DOHH2 (cell line): ENCODE measurements around the gene SPAG16.

Experiments used
- EZH2phosphoT487 ChIP-seq: fragments of 200-600 bp; sonication (generic); IDR thresholded peaks from 2 replicates; pipeline ENCODE4 v1.6.1; 2017; ENCODE audit warnings: borderline replicate concordance, mild to moderate bottlenecking, antibody characterized with exemption, low read length, moderate library complexity, mixed read lengths
- TF ChIP-seq, protein P1 (sequence below): fragments of 200-600 bp; sonication (generic); IDR thresholded peaks from one replicate; pipeline ENCODE4 v1.5.1; 2014; ENCODE audit warnings: antibody characterized with exemption, mild to moderate bottlenecking, low read depth, low read length; ENCODE audit not compliant: poor library complexity, severe bottlenecking

DNA sequence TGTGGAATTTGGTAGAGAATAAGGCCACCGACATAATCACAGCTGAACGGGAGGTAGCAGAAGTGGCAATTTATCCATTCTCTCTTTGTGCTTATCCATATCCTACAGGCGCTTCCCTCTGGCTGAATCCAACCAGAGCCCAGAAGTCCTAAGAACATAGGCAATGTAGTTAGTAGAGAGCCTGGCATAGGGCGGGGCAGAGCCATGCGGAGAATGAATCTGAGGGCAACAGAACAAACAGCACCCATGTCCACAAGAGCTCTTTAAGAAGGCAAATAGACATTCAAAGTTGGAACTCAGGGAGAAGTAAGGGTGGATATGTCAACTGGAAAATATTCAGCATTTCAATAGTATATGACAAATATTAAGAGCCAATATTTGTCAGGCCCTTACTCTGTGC lies 820.7 kb downstream of the SPAG16 start:
- TF ChIP-seq, protein P1, sequence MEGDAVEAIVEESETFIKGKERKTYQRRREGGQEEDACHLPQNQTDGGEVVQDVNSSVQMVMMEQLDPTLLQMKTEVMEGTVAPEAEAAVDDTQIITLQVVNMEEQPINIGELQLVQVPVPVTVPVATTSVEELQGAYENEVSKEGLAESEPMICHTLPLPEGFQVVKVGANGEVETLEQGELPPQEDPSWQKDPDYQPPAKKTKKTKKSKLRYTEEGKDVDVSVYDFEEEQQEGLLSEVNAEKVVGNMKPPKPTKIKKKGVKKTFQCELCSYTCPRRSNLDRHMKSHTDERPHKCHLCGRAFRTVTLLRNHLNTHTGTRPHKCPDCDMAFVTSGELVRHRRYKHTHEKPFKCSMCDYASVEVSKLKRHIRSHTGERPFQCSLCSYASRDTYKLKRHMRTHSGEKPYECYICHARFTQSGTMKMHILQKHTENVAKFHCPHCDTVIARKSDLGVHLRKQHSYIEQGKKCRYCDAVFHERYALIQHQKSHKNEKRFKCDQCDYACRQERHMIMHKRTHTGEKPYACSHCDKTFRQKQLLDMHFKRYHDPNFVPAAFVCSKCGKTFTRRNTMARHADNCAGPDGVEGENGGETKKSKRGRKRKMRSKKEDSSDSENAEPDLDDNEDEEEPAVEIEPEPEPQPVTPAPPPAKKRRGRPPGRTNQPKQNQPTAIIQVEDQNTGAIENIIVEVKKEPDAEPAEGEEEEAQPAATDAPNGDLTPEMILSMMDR: no peak
- no peak for TF ChIP-seq EZH2phosphoT487
